Bronchial epithelial cell (primary cell): Measurements from ENCODE around the gene GPR15LG. TPM values are rescaled to one million over a fixed set of nuclear protein-coding genes. Genes with fewer than 3 reads are reported as not detected.

Source experiments
- DNase-seq: peaks from one replicate; pipeline ENCODE4 v3.0.0-alpha.2; 2010; ENCODE audit warnings: low read depth
- FAIRE-seq: peaks from 2 replicates; lab custom pipeline; 2011; peaks lifted over from hg19 to GRCh38; lab: Jason Lieb, UNC
- H3K27me3 ChIP-seq: 2 replicates; pipeline ENCODE4 v1.5.1; 2011; ENCODE audit warnings: low read length; ENCODE audit not compliant: control insufficient read depth, insufficient read depth
- H3K36me3 ChIP-seq: 2 replicates; pipeline ENCODE4 v1.5.1; 2011; ENCODE audit warnings: low read length; ENCODE audit not compliant: control insufficient read depth, insufficient read depth
- H3K4me3 ChIP-seq: 2 replicates; pipeline ENCODE4 v1.5.1; 2011; ENCODE audit warnings: mild to moderate bottlenecking, low read depth, low read length, control low read depth
- total RNA-seq: library from RNA; depleted of rRNA; stranded (reverse); fragments of >200 nt; gene quantifications from 2 replicates; pipeline ENCODE4 v1.2.1, GENCODE V29; 2014
- TF ChIP-seq, protein P1 (sequence below): IDR thresholded peaks from 2 replicates; pipeline ENCODE4 v1.5.1; 2011; ENCODE audit warnings: mild to moderate bottlenecking, moderate library complexity, low read length, control low read depth, inconsistent platforms; ENCODE audit not compliant: insufficient read depth, severe bottlenecking

The GPR15LG gene
- total RNA-seq, 1 donor from 2014 or later: 0.53 TPM

DNA sequence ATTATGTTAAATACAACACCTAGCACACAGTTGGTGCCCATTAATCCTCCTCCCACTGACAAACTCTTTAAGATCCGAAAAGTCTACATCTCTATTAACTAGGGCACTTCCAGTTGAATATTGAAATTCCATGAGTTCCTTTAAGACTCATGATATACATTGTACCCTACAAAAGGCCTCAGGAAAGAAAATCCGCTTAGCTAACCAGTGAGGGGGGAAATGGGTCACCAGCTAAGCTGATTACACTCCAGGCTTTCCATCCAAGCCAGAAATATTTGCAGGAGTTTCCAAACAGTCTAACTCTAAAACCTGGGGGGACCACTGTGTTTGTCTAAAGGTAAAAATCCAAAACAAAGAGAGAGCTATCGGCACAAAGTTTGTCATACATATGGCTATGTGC, 53.0 kb downstream of the GPR15LG start:
- FAIRE-seq (no peak), DNase-seq (no peak)
- TF ChIP-seq, protein P1, sequence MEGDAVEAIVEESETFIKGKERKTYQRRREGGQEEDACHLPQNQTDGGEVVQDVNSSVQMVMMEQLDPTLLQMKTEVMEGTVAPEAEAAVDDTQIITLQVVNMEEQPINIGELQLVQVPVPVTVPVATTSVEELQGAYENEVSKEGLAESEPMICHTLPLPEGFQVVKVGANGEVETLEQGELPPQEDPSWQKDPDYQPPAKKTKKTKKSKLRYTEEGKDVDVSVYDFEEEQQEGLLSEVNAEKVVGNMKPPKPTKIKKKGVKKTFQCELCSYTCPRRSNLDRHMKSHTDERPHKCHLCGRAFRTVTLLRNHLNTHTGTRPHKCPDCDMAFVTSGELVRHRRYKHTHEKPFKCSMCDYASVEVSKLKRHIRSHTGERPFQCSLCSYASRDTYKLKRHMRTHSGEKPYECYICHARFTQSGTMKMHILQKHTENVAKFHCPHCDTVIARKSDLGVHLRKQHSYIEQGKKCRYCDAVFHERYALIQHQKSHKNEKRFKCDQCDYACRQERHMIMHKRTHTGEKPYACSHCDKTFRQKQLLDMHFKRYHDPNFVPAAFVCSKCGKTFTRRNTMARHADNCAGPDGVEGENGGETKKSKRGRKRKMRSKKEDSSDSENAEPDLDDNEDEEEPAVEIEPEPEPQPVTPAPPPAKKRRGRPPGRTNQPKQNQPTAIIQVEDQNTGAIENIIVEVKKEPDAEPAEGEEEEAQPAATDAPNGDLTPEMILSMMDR: no peak
- Histone ChIP-seq H3K27me3 (no peaks in the 10 kb centered on the region), H3K36me3 (no peaks in the 10 kb centered on the region), H3K4me3 (no peak overlapping the region)

DNA sequence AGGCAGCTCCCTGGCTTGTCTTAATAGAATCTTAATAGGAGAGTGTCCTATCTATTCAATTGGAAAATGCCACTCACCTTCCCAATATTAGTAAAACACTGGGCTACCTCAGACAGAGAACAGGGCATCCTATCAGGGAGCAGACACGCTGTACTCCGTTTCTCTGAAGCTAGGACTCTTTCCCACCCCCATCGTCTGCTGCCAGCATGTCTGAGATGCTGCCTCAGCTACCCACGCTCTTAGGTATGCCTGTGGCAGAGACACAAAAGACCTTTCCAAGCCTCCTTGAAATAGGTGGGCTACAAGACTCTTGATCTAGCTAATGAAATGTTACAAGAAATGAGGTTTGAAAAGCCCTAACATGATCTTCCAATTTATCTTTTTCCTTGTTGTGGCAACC, 54.2 kb downstream of the GPR15LG start:
- Histone ChIP-seq H3K4me3 (no peak overlapping the region), H3K36me3 (no peaks in the 10 kb centered on the region), H3K27me3 (no peaks in the 10 kb centered on the region)
- DNase-seq (no peak), FAIRE-seq (no peak)
- TF ChIP-seq, protein P1: no peak

DNA sequence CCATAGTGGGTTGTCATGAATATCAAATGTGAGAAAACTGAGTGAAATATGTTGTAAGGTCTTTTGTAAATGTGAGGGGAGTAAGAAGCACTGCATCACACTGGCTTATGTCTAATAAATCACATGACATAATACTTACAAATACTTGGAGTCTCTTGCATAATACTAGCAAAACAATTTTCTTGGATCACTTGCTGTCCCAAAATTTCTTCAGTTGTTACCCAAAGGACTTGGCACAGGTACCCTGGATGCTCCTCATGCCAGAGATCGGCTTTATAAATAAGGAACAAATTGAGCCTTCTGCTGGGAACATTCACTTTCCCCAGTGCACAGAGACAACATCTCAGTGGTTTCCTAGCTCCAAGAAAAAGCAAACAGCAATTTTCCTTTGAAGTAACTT, 56.8 kb downstream of the GPR15LG start:
- DNase-seq (no peak), FAIRE-seq (no peak)
- TF ChIP-seq, protein P1: no peak

GRCh38 chr10:84232376-84232775, 58.8 kb downstream of the GPR15LG start:
- no peak overlapping the region for H3K4me3 ChIP-seq
- no peaks in the 10 kb centered on the region for H3K36me3 ChIP-seq
- FAIRE-seq: no peak
- no peak for DNase-seq
- TF ChIP-seq, protein P1: no peak
- H3K27me3 ChIP-seq: no peaks in the 10 kb centered on the region

More for the DNA sequence above, 56.8 kb downstream of the GPR15LG start:
- no peaks in the 10 kb centered on the region for H3K36me3 ChIP-seq
- H3K4me3 ChIP-seq: no peak overlapping the region
- H3K27me3 ChIP-seq: no peaks in the 10 kb centered on the region

DNA sequence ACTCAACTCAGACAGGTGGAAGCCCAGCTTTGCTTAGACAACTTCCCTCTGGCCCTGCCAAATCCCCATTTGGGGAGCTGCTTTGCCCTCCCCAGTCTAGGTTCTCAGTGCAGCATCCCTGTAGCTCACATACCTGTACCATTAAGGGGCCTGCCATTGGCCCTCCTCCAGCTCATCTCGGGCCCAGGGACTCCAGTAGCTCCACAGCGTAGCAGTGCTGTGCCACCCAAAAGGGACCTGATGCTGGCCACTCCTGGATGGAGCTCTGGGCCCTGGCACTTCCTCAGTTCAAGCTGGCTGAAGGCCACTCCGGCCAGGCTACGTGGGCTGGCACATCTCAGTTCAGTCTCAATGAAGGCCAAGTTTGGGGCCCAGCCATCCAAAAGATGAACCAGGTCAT, 60.3 kb downstream of the GPR15LG start:
- no peaks in the 10 kb centered on the region for H3K27me3 ChIP-seq
- TF ChIP-seq, protein P1: no peak
- DNase-seq: no peak
- no peak overlapping the region for H3K4me3 ChIP-seq
- H3K36me3 ChIP-seq: no peaks in the 10 kb centered on the region
- no peak for FAIRE-seq

DNA sequence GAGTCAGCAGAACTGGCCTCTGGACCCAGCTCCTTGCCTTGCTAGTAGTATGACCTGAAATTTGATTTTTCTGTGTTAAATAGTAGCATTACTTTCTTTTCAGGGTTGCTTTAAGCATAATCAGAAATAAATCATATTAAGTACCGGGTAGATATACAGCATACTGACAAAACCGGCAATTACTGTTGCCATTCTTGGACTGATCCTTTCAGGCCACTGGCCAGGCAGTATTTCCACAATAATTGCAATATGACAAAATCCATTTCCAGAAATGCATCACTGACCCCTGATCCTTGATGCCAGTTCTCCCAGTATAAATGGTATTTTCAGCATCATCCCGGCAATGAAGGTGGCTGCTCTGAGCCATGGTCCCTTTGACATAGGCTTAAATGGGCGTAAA, 60.9 kb downstream of the GPR15LG start:
- H3K27me3 ChIP-seq: no peaks in the 10 kb centered on the region
- no peak for FAIRE-seq
- DNase-seq: no peak

More for the DNA sequence above, 60.9 kb downstream of the GPR15LG start:
- no peaks in the 10 kb centered on the region for H3K36me3 ChIP-seq
- H3K4me3 ChIP-seq: no peak overlapping the region
- TF ChIP-seq, protein P1: no peak

Other genes starting within 250 kb of the GPR15LG start
- 415 and 431 TPM in 2 replicates for gene GHITM, start 34.3 kb upstream of the GPR15LG start, total RNA-seq
- 0.53 and 0.90 TPM in 2 replicates for gene CDHR1, start 20.7 kb downstream of the GPR15LG start, total RNA-seq
- not detected in 2 replicates for gene LRIT2, start 51.7 kb downstream of the GPR15LG start, total RNA-seq
- not detected in 2 replicates for gene LRIT1, start 67.7 kb downstream of the GPR15LG start, total RNA-seq
- gene RGR, start 71.3 kb downstream of the GPR15LG start, total RNA-seq: not detected in 2 replicates
- 22.4 and 25.2 TPM in 2 replicates for gene CCSER2, start 154.8 kb downstream of the GPR15LG start, total RNA-seq